ENCODE measurements around the gene ZNF33A. TPM values are rescaled to one million over a fixed set of nuclear protein-coding genes. Genes with fewer than 3 reads are reported as not detected.
A peak's percentile ranks its signal among the peaks of the same experiment; 100 is the strongest.

Gene ZNF33A
- total RNA-seq, 1 donor: 26.1 TPM

DNA sequence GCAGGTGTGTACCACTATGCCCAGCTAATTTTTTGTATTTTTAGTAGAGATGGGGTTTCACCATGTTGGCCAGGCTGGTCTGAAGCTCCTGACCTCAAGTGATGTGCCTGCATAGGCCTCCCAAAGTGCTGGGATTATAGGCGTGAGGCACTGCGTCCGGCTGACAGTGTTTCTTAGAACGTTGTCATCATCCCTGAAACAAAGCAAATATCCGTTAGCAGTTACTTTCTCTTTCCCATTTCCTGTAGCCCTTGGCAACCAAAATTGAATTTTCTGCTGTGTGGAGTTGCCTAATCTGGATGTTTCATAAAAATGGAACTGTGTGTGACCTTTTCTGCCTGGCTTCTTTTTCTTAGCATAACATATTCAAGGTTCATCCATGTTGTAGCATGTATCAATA, 22.4 kb downstream of the ZNF33A start:
- peak overlapping the region; percentile 57 for H3K4me2 ChIP-seq (ENCODE audit: insufficient read depth, low read length)
- TF ChIP-seq, protein P1, sequence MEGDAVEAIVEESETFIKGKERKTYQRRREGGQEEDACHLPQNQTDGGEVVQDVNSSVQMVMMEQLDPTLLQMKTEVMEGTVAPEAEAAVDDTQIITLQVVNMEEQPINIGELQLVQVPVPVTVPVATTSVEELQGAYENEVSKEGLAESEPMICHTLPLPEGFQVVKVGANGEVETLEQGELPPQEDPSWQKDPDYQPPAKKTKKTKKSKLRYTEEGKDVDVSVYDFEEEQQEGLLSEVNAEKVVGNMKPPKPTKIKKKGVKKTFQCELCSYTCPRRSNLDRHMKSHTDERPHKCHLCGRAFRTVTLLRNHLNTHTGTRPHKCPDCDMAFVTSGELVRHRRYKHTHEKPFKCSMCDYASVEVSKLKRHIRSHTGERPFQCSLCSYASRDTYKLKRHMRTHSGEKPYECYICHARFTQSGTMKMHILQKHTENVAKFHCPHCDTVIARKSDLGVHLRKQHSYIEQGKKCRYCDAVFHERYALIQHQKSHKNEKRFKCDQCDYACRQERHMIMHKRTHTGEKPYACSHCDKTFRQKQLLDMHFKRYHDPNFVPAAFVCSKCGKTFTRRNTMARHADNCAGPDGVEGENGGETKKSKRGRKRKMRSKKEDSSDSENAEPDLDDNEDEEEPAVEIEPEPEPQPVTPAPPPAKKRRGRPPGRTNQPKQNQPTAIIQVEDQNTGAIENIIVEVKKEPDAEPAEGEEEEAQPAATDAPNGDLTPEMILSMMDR (IDR thresholded peaks at IDR 0.05; ENCODE audit: extremely low read depth, low read depth, low read length): no peak
- peak overlapping the region; percentile 72 for H2AFZ ChIP-seq (ENCODE audit: low read length)
- H3K79me2 ChIP-seq (ENCODE audit: insufficient read depth, low read length): no peaks in the 10 kb centered on the region
- H3K27me3 ChIP-seq (ENCODE audit: insufficient read depth, low read length): no peaks in the 10 kb centered on the region
- no peaks in the 10 kb centered on the region for H4K20me1 ChIP-seq (ENCODE audit: insufficient read depth, low read length)
- peaks cover 13% of the 10 kb centered on the region for H3K36me3 ChIP-seq (ENCODE audit: insufficient read depth, low read length)
- H3K9me3 ChIP-seq (ENCODE audit: low read depth, low read length): no peaks in the 10 kb centered on the region
- H3K4me1 ChIP-seq (ENCODE audit: insufficient read depth, low read length): no peaks in the 10 kb centered on the region
- peak overlapping the region; percentile 45 for H3K27ac ChIP-seq (ENCODE audit: low read depth, low read length)
- no peak for DNase-seq (ENCODE audit: insufficient read length, low spot score, missing footprints)
- H3K4me3 ChIP-seq (ENCODE audit: insufficient read depth, low read length): peak overlapping the region; percentile 30

DNA sequence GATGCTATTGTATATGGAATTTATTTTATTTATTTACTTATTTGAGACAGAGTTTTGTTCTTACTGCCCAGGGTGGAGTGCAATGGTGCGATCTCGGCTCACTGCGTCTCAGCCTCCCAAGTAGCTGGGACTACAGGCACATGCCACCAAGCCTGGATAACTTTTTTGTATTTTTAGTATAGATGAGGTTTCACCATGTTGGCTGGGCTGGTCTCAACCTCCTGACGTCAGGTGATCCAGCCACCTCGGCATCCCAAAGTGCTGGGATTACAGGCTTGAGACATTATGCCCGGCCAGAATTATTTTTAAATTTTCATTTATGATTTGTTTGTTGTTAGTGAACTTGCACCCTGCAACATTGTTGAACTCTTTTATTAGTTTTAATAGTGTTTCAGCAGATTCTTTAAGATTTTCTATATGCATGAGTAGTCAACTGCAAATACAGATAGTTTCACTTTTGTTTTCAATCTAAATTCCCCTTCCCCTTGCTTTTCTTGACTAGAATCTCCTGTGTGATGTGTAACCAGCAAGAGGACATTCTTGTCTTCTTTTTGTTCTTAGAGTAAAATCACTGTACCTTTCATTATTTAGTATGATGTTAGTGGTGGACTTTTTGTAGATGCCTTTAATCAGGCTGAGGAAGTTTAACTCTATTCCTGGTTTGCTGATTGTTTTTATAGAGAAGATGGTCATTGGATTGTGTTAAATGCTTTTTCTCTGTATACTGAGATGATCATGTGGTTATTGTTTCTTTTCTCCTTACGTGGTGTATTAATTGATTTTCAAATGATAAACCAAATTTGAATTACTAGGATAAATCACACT, 27.8 kb downstream of the ZNF33A start:
- Histone ChIP-seq H3K4me3 (ENCODE audit: insufficient read depth, low read length) (peak overlapping the region; percentile 2), H3K36me3 (ENCODE audit: insufficient read depth, low read length) (peaks cover 5% of the 10 kb centered on the region), H3K27me3 (ENCODE audit: insufficient read depth, low read length) (no peaks in the 10 kb centered on the region), H3K9me3 (ENCODE audit: low read depth, low read length) (no peaks in the 10 kb centered on the region), H3K27ac (ENCODE audit: low read depth, low read length) (no peak overlapping the region), H3K79me2 (ENCODE audit: insufficient read depth, low read length) (no peaks in the 10 kb centered on the region), H4K20me1 (ENCODE audit: insufficient read depth, low read length) (no peaks in the 10 kb centered on the region), H3K4me1 (ENCODE audit: insufficient read depth, low read length) (no peaks in the 10 kb centered on the region), H2AFZ (ENCODE audit: low read length) (no peak overlapping the region), H3K4me2 (ENCODE audit: insufficient read depth, low read length) (peak overlapping the region; percentile 16)
- DNase-seq (ENCODE audit: insufficient read length, low spot score, missing footprints): no peak
- TF ChIP-seq, protein P1 (IDR thresholded peaks at IDR 0.05; ENCODE audit: extremely low read depth, low read depth, low read length): no peak

DNA sequence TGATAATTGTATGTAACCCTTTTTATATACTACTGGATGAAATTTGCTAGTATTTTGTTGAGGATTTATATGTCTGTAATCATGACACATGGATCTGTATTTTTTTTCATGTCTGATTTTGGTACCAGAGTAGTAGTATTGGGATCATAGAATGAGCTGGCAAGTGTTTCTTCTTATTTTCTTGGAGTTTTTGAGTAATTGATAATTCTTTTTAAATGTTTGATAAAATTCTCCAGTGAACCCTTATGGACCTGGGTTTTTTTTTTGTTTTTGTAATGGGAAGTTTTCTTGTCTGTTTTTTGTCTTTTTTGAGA, 28.4 kb downstream of the ZNF33A start:
- H3K27me3 ChIP-seq (ENCODE audit: insufficient read depth, low read length): no peaks in the 10 kb centered on the region
- H4K20me1 ChIP-seq (ENCODE audit: insufficient read depth, low read length): no peaks in the 10 kb centered on the region
- DNase-seq (ENCODE audit: insufficient read length, low spot score, missing footprints): no peak
- no peaks in the 10 kb centered on the region for H3K4me1 ChIP-seq (ENCODE audit: insufficient read depth, low read length)
- H3K36me3 ChIP-seq (ENCODE audit: insufficient read depth, low read length): peaks cover 5% of the 10 kb centered on the region
- H3K79me2 ChIP-seq (ENCODE audit: insufficient read depth, low read length): no peaks in the 10 kb centered on the region
- H3K4me3 ChIP-seq (ENCODE audit: insufficient read depth, low read length): no peak overlapping the region
- no peak overlapping the region for H2AFZ ChIP-seq (ENCODE audit: low read length)
- no peaks in the 10 kb centered on the region for H3K9me3 ChIP-seq (ENCODE audit: low read depth, low read length)
- no peak overlapping the region for H3K27ac ChIP-seq (ENCODE audit: low read depth, low read length)
- H3K4me2 ChIP-seq (ENCODE audit: insufficient read depth, low read length): no peak overlapping the region
- TF ChIP-seq, protein P1 (IDR thresholded peaks at IDR 0.05; ENCODE audit: extremely low read depth, low read depth, low read length): no peak

DNA sequence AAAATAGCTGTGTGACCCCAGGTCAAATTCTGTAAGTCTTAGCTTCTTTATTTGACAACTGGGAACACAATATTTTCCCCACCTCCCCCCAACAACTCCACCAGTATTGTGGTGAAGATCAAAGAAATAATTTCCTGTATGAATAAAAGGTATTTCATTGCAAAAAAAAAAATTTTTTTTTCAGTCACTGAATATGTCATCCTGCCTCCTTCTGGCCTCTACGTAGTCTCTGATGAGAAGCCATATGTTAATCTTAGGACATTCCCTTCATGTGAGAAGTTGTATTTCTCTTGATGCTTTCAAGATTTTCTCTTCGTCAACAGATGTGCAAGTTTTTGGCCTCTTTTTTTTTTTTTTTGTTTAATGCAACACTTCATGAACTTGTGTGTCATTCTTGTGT, 33.0 kb downstream of the ZNF33A start:
- no peak overlapping the region for H3K27ac ChIP-seq (ENCODE audit: low read depth, low read length)
- TF ChIP-seq, protein P1 (IDR thresholded peaks at IDR 0.05; ENCODE audit: extremely low read depth, low read depth, low read length): no peak
- no peaks in the 10 kb centered on the region for H3K79me2 ChIP-seq (ENCODE audit: insufficient read depth, low read length)
- no peaks in the 10 kb centered on the region for H4K20me1 ChIP-seq (ENCODE audit: insufficient read depth, low read length)
- no peaks in the 10 kb centered on the region for H3K27me3 ChIP-seq (ENCODE audit: insufficient read depth, low read length)
- no peaks in the 10 kb centered on the region for H3K36me3 ChIP-seq (ENCODE audit: insufficient read depth, low read length)
- no peak overlapping the region for H2AFZ ChIP-seq (ENCODE audit: low read length)
- no peaks in the 10 kb centered on the region for H3K9me3 ChIP-seq (ENCODE audit: low read depth, low read length)
- no peak overlapping the region for H3K4me3 ChIP-seq (ENCODE audit: insufficient read depth, low read length)
- H3K4me1 ChIP-seq (ENCODE audit: insufficient read depth, low read length): no peaks in the 10 kb centered on the region
- no peak for DNase-seq (ENCODE audit: insufficient read length, low spot score, missing footprints)
- H3K4me2 ChIP-seq (ENCODE audit: insufficient read depth, low read length): no peak overlapping the region

Measured in osteoblast (primary cell).